GM12892 (cell line): Measurements from ENCODE around the gene SMAD9.

Experiments used
- POLR2A ChIP-seq: IDR thresholded peaks from 2 replicates; pipeline ENCODE4 v1.6.1; 2011; ENCODE audit warnings: low read depth, low read length, control low read depth
- POLR2AphosphoS5 ChIP-seq: IDR thresholded peaks from 2 replicates; pipeline ENCODE4 v1.6.1; 2011; ENCODE audit warnings: low read depth, low read length, control low read depth
- TAF1 ChIP-seq: IDR thresholded peaks from 2 replicates; pipeline ENCODE4 v1.6.1; 2011; ENCODE audit warnings: low read depth, mild to moderate bottlenecking, control low read depth, low read length, borderline replicate concordance

- TF ChIP-seq POLR2A (no peak), POLR2AphosphoS5 (no peak), TAF1 (no peak)
Observed at GRCh38 chr13:36847606-36848005, 72.4 kb downstream of the SMAD9 start.
